HG03469 (cell line): ENCODE data around the gene CEACAM7.
"Not testable (repeated sequence)": the region's sequence is repeated elsewhere in the genome, so short reads cannot be mapped to it uniquely, and the experiment has no call there.

ENCODE experiments used
- ATAC-seq: cut with Tn5 transposase; IDR thresholded peaks from one replicate; pipeline ENCODE4 v1.9.1; 2021; ENCODE audit warnings: mild to moderate bottlenecking, moderate library complexity, moderate number of reproducible peaks; ENCODE audit not compliant: unreplicated experiment

Gene CEACAM7

DNA sequence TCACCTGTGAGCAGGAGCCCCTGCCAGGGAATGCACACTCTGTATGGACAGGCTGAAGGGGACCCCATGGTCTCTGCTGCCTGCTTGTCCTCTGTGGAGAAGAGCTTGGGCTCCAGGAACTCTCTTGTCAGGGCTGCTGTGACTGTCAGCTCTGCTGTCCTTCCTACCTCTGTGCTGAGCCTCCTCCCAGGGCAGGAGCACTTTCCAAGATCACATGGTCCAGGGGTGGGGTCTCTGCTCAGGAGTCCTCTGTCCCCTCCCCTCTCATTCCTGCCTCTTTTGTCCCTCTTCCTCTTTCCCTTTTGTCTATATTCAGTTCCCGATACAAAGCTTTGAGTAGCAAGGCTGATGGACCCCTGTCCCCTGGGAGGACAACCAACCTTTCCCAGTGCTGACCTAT, at the start of gene CEACAM7:
TSS of gene CEACAM7 (minus strand) at position 173 of the 400 bp plus-strand sequence. CDS start at position 68, 105 bp downstream.
- no peak for ATAC-seq

DNA sequence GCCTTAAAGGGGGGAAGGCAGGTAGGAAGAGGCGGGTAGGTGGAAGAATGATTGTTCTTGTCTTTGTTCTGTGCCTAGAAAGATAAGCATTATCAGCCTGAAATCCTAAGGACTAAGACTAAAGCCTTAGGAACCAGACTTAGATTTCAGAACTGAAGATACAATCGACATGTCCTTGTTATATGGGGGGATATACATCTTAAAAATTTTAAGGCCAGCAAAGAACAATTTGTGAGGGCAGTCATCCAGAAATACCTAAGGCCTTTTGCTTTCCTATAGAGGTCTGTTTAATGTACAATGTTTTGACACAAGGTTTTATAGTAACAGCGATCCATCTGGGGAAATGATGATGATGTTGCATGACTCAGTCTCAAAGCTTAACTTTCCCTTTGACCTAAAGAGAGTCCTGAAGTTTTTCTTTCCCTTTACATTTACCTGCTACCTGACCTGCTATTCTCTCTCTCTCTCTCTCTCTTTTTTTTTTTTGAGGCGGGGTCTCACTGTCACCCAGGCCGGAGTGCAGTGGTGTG, 47.1 kb upstream of the CEACAM7 start:
- no peak for ATAC-seq

DNA sequence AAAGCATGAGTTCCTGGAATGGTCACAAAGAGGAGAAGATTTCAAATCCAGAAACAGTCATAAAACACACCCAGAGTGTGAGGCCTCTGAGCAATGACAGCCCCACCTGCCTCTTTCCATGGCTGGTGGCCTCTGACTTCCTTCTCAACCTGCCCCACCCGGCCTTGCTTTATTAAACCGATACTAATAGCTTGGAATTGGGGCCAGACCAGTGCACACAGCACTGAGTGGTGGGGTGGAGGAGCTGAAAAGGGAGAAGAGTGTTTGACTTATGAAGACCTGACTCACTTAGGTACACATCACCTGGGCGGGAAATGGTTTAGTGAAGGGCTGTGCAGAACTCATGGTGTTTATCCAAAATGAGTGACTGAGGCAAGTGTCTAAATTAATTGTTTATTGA, 46.5 kb upstream of the CEACAM7 start:
- no peak for ATAC-seq

DNA sequence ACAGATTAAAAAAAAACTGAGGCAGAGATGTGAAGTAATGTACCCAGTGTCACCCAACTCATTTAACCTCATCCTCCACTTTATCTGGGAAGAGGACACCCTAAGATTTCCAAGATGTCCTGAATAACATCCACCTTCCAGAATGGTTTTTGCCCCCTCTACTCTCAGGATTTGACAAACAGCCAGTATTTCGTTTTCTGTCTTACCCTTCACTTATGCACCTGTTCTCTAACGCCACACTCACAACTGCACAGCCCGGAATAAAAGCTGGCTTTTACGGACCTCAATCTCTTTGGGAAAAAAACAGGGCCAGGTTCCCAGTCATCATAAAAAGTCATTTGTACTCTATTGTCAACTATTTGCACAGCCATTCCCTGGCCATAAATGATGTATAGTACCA, 46.1 kb upstream of the CEACAM7 start:
- ATAC-seq: no peak

DNA sequence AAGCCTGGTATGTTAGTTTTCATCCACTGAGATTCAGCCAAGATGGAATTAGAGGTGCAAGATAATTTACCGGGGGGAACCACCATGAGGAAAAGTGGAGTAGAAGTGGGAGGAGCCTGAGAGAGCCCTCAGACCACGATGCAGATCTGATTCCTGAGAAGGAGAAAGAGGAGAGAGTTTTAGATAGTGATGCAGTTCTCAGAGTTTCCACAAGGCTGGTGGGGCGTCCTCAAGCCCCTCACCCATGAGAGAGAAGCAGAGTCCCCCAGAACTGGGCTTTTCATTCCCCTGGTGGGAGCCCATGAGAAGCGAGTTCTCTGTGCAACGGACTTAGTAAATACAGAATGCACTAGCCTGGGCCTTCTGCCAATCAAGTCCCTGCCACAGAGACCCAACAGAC, 38.4 kb upstream of the CEACAM7 start:
- no peak for ATAC-seq

DNA sequence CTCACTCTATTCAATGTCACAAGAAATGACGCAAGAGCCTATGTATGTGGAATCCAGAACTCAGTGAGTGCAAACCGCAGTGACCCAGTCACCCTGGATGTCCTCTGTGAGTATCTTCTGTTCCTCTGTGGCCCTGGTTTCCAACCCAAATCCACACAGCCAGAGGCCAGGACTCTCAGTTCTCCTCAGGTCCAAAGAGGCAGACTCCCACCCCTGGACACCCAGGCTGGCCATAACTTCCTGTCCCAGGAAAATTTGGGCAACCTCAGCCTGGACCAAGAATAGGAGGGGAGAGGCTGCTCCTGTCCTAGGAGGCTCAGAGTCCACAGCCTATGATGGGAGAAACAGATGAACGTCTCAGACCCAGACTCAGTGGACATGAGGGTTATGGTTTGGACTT, 32.0 kb upstream of the CEACAM7 start:
- no peak for ATAC-seq

- no peak for ATAC-seq
These were observed 30.7 kb upstream of the CEACAM7 start for GRCh38 chr19:41718761-41719160.

DNA sequence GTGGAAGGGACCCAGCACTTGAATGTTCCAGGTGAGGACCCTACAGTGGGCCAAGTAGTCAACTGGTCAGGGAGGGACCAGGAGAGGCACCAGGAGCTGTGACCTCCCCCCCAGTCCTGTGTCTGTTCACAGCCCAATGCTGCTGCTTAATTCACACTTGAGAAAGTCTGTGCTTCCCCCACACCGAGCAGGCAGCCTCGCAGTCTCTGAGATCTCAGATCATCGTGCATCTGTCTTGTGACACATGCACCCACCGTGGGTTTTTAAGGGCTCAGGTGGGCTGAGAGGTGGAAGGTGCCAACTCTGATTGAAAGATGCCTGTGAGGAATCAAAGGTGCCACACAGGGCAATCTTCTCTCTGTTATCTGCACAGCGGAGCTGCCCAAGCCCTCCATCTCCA, 26.5 kb upstream of the CEACAM7 start:
- no peak for ATAC-seq

- ATAC-seq: no peak
These were observed 23.5 kb upstream of the CEACAM7 start for GRCh38 chr19:41711376-41712261.

- ATAC-seq: no peak
These were observed 22.0 kb upstream of the CEACAM7 start for GRCh38 chr19:41709951-41710645.

DNA sequence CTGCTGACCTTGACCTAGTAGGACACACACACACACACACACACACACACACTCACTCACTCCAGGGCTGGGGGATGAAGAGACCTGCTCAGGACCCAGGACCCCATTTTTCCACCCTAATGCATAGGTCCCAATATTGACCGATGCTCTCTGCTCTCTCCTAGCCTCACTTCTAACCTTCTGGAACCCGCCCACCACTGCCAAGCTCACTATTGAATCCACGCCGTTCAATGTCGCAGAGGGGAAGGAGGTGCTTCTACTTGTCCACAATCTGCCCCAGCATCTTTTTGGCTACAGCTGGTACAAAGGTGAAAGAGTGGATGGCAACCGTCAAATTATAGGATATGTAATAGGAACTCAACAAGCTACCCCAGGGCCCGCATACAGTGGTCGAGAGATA, 21.4 kb upstream of the CEACAM7 start:
- ATAC-seq: not testable (repeated sequence)

- no peak for ATAC-seq
These were observed 20.4 kb upstream of the CEACAM7 start, which contains the start of gene CEACAM5 for GRCh38 chr19:41708481-41708880. Gene CEACAM5 (plus strand): TSS chr19:41708626. CDS start chr19:41708732, 106 bp downstream.

- ATAC-seq: no peak
These were observed 19.9 kb upstream of the CEACAM7 start for GRCh38 chr19:41707871-41708371.

DNA sequence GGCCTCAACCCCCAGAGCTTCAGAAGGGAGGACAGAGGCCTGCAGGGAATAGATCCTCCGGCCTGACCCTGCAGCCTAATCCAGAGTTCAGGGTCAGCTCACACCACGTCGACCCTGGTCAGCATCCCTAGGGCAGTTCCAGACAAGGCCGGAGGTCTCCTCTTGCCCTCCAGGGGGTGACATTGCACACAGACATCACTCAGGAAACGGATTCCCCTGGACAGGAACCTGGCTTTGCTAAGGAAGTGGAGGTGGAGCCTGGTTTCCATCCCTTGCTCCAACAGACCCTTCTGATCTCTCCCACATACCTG, 19.4 kb upstream of the CEACAM7 start:
- ATAC-seq: no peak

DNA sequence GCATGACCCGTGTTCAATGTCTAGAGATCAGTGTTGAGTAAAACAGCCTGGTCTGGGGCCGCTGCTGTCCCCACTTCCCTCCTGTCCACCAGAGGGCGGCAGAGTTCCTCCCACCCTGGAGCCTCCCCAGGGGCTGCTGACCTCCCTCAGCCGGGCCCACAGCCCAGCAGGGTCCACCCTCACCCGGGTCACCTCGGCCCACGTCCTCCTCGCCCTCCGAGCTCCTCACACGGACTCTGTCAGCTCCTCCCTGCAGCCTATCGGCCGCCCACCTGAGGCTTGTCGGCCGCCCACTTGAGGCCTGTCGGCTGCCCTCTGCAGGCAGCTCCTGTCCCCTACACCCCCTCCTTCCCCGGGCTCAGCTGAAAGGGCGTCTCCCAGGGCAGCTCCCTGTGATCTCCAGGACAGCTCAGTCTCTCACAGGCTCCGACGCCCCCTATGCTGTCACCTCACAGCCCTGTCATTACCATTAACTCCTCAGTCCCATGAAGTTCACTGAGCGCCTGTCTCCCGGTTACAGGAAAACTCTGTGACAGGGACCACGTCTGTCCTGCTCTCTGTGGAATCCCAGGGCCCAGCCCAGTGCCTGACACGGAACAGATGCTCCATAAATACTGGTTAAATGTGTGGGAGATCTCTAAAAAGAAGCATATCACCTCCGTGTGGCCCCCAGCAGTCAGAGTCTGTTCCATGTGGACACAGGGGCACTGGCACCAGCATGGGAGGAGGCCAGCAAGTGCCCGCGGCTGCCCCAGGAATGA, 18.9 kb upstream of the CEACAM7 start:
- ATAC-seq: no peak

DNA sequence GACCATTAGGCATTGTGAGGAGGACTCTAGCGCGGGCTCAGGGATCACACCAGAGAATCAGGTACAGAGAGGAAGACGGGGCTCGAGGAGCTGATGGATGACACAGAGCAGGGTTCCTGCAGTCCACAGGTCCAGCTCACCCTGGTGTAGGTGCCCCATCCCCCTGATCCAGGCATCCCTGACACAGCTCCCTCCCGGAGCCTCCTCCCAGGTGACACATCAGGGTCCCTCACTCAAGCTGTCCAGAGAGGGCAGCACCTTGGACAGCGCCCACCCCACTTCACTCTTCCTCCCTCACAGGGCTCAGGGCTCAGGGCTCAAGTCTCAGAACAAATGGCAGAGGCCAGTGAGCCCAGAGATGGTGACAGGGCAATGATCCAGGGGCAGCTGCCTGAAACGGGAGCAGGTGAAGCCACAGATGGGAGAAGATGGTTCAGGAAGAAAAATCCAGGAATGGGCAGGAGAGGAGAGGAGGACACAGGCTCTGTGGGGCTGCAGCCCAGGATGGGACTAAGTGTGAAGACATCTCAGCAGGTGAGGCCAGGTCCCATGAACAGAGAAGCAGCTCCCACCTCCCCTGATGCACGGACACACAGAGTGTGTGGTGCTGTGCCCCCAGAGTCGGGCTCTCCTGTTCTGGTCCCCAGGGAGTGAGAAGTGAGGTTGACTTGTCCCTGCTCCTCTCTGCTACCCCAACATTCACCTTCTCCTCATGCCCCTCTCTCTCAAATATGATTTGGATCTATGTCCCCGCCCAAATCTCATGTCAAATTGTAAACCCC, 17.5 kb upstream of the CEACAM7 start:
- no peak for ATAC-seq

- ATAC-seq: no peak
These were observed 15.7 kb upstream of the CEACAM7 start for GRCh38 chr19:41703602-41704293.

- ATAC-seq: no peak
These were observed 14.1 kb upstream of the CEACAM7 start for GRCh38 chr19:41702171-41702651.

GRCh38 chr19:41701401-41702075, 13.5 kb upstream of the CEACAM7 start:
- ATAC-seq: no peak
